ENCODE results near the gene IQCH.

DNA sequence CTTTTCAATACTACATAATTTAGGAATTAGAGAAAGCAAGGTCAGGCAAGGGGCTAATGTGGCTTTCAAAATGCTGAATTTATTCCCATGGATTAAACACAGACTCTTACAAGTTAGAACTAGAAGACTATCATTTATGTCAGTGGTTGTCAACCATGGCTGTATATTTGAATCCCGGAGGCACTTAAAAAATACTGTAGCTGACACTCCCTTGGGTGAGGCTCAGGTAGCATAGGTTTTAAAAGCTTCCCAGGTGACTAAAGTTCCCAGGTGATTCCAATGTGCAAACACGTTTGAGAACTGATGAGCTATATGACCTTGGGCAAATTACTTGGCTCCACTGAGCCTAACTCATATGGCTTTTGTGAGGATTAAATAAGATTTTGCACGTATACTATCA is 29.7 kb upstream of the IQCH start:
- TF ChIP-seq, protein P1, sequence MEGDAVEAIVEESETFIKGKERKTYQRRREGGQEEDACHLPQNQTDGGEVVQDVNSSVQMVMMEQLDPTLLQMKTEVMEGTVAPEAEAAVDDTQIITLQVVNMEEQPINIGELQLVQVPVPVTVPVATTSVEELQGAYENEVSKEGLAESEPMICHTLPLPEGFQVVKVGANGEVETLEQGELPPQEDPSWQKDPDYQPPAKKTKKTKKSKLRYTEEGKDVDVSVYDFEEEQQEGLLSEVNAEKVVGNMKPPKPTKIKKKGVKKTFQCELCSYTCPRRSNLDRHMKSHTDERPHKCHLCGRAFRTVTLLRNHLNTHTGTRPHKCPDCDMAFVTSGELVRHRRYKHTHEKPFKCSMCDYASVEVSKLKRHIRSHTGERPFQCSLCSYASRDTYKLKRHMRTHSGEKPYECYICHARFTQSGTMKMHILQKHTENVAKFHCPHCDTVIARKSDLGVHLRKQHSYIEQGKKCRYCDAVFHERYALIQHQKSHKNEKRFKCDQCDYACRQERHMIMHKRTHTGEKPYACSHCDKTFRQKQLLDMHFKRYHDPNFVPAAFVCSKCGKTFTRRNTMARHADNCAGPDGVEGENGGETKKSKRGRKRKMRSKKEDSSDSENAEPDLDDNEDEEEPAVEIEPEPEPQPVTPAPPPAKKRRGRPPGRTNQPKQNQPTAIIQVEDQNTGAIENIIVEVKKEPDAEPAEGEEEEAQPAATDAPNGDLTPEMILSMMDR (IDR thresholded peaks at IDR 0.05; ENCODE audit: low read length), result no peak
- TF ChIP-seq EZH2 (IDR thresholded peaks at IDR 0.05; ENCODE audit: borderline replicate concordance, low read length), result no peak
